Endothelial cell of umbilical vein (primary cell): ENCODE results near the gene CYP2F1.
"Not testable (repeated sequence)": the region's sequence is repeated elsewhere in the genome, so short reads cannot be mapped to it uniquely, and the experiment has no call there.

ENCODE experiments used
- EZH2 ChIP-seq: IDR thresholded peaks from 2 replicates; pipeline ENCODE4 v1.6.1; 2012; ENCODE audit warnings: borderline replicate concordance, low read depth, mild to moderate bottlenecking, moderate library complexity, low read length, inconsistent platforms; ENCODE audit not compliant: severe bottlenecking
- GATA2 ChIP-seq: IDR thresholded peaks from 2 replicates; pipeline ENCODE4 v1.7.0; 2011; ENCODE audit warnings: low read depth, mild to moderate bottlenecking, moderate library complexity, mixed read lengths, low read length; ENCODE audit not compliant: insufficient read length, insufficient read depth
- JUN ChIP-seq: IDR thresholded peaks from 2 replicates; pipeline ENCODE4 v1.6.1; 2011; ENCODE audit warnings: borderline replicate concordance, low read depth; ENCODE audit not compliant: insufficient read length, insufficient read depth
- POLR2A ChIP-seq: IDR thresholded peaks from 2 replicates; pipeline ENCODE4 v1.6.1; 2012; ENCODE audit warnings: low read depth, mild to moderate bottlenecking, control low read depth, low read length
- POLR2AphosphoS5 ChIP-seq: IDR thresholded peaks from 2 replicates; pipeline ENCODE4 v1.6.1; 2012; ENCODE audit warnings: low read depth, mild to moderate bottlenecking, control low read depth, low read length, moderate library complexity; ENCODE audit not compliant: insufficient read depth
- TF ChIP-seq, protein P1 (sequence below), 2 donors: IDR thresholded peaks; 1 replicate in 1 of 2; 2 replicates in 1 of 2; pipeline ENCODE4 v1.5.1; 2011; ENCODE audit warnings: low read length in 2 of 2, mild to moderate bottlenecking in 2 of 2, moderate library complexity in 2 of 2, control low read depth in 1 of 2, inconsistent platforms in 1 of 2, low read depth in 1 of 2; ENCODE audit not compliant: insufficient read depth in 1 of 2; ENCODE audit errors: extremely low read depth in 1 of 2

DNA sequence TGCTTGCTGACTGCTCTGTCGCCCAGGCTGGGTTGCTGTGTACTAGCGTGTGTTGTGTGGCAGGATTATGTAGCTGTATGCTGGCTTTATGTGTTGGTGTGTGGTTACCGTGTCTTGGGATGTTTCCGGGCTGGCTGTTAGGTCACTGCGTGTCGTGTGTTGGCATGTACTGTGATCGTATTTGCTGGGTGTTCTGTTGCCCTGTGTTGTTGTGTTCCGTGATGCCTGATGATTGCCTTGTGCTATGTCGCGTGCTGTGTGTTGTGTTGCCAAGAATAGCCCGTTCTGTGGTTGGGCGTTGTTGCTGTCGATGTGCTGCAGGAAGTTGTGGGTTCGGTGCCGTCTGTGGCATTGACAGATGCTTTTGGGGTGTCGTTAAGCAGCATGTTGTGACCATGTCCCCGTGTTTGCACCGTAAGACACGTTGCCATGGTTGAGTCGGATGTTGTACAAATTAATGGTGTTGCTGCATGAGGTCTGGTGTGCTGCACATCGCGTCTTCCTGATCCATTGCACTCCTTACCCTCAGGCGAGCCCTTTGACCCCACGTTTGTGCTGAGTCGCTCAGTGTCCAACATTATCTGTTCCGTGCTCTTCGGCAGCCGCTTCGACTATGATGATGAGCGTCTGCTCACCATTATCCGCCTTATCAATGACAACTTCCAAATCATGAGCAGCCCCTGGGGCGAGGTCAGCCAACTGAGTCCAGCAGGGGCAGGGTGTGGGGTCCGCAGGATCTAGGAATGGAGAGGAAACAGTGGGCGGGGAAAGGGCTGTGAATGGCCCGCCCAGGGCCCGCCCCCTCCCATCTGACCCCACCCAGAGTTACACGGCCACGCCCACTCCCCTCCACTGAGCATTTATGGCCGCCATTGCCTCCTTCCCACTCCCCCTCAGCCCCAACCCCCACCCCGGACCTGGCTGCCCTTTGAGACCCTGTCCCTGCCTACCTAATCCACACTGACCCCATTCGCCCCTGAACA is 7.0 kb downstream of the CYP2F1 start:
- TF ChIP-seq POLR2A, EZH2, GATA2, POLR2AphosphoS5, JUN: not testable (repeated sequence)
- TF ChIP-seq, protein P1, sequence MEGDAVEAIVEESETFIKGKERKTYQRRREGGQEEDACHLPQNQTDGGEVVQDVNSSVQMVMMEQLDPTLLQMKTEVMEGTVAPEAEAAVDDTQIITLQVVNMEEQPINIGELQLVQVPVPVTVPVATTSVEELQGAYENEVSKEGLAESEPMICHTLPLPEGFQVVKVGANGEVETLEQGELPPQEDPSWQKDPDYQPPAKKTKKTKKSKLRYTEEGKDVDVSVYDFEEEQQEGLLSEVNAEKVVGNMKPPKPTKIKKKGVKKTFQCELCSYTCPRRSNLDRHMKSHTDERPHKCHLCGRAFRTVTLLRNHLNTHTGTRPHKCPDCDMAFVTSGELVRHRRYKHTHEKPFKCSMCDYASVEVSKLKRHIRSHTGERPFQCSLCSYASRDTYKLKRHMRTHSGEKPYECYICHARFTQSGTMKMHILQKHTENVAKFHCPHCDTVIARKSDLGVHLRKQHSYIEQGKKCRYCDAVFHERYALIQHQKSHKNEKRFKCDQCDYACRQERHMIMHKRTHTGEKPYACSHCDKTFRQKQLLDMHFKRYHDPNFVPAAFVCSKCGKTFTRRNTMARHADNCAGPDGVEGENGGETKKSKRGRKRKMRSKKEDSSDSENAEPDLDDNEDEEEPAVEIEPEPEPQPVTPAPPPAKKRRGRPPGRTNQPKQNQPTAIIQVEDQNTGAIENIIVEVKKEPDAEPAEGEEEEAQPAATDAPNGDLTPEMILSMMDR (IDR thresholded peaks at IDR 0.05; ENCODE audit: extremely low read depth in 1 of 2, insufficient read depth in 1 of 2, low read depth in 1 of 2, low read length in 2 of 2): not testable (repeated sequence)
